DMS 273 treated with DMSO at 0.1 percent for 48 hours (cell line): Measurements from ENCODE around the gene AFAP1.

Experiments
- DNase-seq: peaks from one replicate; lab custom pipeline; 2025; lab: John Stamatoyannopoulos, UW

AFAP1 gene, protein sequence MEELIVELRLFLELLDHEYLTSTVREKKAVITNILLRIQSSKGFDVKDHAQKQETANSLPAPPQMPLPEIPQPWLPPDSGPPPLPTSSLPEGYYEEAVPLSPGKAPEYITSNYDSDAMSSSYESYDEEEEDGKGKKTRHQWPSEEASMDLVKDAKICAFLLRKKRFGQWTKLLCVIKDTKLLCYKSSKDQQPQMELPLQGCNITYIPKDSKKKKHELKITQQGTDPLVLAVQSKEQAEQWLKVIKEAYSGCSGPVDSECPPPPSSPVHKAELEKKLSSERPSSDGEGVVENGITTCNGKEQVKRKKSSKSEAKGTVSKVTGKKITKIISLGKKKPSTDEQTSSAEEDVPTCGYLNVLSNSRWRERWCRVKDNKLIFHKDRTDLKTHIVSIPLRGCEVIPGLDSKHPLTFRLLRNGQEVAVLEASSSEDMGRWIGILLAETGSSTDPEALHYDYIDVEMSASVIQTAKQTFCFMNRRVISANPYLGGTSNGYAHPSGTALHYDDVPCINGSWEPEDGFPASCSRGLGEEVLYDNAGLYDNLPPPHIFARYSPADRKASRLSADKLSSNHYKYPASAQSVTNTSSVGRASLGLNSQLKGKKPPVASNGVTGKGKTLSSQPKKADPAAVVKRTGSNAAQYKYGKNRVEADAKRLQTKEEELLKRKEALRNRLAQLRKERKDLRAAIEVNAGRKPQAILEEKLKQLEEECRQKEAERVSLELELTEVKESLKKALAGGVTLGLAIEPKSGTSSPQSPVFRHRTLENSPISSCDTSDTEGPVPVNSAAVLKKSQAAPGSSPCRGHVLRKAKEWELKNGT

DNA sequence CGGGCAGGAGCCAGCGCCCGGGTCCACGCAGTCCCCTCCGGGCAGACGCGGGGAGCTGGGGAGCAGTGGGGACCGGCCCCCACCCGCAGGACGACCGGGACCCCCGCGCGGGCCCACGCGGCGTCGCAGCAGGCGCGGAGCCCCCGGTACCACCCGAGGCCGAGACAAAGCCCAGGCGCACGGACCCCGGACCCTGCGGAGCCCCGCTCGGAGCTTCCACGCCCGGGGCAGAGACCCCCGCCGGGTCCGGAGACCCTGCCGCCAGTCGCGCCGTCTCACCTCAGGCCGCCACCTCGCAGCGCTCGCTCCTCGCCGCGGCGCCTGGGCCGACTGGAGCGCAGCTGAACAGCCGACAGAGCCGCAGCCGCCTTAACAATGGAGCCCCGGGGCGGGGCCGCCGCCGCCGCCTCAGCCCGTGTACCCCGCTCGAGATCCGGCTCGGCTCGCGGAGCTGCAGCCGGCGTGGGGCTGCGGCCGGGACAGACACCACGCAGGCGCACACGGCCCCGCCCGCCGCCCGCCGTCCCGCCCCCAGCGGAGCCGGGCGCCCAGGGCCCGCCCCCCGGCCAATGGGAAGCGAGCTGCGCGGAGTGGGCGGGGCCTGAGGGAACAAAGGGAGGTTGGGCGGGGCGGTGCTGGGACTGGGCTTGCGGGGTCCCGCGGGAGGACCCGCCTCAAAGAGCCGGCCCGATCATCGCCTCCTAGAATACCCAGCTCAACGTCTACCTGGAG, at the start of gene AFAP1:
Gene AFAP1 (minus strand): TSS at position 485 of the 732 bp plus-strand sequence. CDS start 67,783 bp downstream, outside the sequence.
- peak; percentile 43 for DNase-seq

DNA sequence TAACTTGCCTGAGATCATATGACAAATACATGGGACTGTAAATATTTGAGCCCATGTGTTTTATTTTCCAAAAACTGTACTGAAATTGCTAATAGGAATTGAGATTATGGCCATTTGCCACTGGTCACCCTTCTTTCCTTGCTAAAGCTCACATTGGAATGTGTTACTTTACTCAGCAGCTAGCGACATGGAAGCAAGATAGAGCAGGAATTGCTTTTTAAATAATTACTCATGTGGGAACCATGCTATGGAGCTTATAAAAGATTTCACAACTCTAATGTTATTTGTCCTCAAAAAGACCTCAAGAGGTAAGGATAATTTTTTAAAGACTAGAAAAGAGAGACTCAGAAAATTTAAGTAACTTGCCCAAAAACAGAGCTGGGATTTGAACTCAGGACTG, 48.8 kb upstream of the AFAP1 start:
- DNase-seq = no peak

DNA sequence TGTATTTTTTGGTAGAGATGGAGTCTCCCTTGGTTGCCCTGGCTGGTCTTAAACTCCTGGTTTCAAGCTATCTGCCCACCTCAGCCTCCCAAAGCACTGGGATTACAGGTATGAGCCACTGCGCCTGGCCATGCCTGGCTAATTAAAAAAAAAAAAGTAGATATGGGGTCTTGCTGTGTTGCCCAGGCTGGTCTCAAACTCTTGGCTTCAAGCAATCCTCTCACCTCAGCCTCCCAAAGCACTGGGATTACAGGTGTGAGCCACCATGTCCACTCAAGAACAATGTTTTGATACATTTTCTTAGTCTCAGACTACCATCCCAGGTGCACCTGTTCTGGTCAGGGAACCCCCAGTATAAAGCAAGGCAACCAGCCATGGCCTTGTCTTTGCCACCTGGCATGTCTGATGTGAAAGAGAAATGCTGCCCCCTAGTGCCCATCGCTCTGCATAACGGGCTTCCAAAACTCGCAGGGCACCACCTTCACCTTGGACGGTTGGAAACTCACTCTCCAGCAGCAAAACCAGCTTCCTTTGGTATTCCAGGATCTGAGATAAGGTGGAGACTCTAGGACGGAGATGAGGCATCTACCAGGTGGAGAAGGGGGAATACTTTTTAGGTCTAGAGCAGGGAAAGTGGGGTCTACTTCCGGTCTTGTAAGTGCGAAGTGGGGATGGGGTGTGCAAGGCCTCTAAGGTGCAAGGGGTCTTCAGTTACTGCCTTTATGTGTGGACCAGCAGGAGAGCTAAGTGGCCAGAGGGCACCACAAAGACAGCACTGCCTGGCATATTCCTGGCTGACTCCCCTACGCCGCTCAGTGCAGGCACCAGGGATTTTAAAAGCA, 47.7 kb upstream of the AFAP1 start:
- DNase-seq = no peak

DNA sequence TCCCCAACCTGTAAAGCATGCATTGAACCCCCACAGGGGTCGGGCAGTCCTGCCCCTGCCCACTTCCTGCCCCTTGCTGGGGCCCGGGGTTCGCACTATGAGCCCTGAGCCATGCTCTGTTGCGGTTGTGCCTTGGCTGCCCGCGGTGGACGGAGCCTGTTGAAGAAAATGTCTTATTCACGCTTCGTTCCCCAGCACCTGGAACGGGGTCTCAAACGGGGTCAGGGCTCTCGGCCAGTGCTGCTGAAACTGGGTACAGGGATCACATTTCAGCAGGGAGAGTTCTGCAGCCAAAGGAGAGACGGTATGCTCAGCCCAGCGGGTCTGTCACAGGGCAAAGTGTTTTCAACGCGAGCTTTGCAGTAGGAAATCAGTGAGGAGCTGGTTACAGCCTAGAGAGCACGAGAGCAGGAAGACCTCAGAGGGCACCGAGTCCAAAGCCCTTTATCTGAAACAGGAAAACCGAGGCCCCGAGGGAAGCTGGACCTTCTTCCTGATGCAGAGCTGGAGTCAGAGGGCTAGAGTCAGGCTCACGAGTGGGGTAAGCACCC, 46.3 kb upstream of the AFAP1 start:
- no peak for DNase-seq

DNA sequence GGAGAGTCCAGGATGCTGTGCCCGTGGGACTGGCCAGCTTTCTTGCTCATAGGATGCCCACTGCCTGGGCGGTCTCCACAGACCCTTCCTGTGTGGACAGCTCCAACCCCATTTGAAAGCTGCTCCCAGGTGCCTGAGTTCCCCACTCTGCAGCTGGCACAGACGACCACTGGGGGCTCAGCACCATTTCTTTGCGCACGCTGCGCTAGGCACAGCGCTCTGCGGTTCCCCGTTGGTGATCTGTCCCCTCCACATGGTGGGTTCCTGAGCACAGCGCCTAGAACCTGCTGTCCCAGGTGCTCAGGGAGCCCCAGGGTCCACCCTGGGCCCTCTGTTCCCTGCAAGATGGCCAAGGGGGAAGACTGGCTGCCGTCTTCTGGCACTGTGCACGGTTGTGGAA, 45.4 kb upstream of the AFAP1 start:
- no peak for DNase-seq

DNA sequence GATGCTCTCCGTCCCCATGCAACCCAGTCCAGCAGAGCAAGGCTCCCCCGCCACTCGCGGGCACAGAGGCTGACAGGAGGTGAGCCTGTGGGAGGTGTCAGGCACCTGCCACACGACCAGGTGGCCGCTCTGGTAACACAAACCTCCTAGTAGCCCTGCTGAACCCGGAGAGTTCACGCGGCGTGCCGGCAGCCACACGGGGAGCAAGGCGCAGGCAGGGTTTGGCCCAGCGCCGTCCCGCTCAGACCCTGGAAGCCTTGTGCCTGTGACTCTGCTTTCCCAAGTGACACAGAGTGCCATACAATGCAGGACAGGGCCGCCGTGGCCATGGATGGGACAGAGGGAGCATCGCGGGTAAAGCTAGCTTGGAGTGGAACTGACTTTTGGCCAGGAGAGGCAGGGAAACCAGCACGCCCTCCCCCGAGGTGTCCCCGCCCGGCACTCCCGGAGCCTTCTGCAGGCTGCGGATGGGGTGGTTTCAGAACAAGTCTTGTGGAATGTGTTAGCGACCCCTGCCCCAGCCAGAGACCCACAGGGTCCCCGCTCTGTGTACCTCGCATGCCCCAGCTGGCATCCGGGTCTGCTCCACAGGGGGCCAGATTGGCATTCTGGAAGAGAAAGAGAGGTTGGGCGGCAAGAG, 44.7 kb upstream of the AFAP1 start:
- no peak for DNase-seq

DNA sequence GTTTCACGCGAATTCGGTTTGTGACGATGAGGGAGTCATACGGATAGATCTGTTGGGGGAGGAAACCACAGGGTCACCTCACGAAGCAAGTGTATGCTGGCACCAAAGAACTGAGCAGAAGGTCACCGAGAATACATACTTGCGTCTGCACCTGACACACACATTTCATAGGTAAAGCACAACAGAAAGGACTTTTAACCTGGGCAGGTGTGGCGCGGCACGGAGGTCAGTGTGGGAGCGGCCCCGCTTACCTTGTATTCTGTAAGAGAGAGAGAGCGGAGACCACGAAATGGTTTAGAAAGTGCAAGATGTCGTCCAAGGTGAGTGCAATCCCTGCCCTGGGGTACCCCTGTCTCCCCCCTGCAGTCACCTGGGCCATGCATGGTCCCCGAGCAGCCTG, 43.6 kb upstream of the AFAP1 start:
- DNase-seq = no peak

DNA sequence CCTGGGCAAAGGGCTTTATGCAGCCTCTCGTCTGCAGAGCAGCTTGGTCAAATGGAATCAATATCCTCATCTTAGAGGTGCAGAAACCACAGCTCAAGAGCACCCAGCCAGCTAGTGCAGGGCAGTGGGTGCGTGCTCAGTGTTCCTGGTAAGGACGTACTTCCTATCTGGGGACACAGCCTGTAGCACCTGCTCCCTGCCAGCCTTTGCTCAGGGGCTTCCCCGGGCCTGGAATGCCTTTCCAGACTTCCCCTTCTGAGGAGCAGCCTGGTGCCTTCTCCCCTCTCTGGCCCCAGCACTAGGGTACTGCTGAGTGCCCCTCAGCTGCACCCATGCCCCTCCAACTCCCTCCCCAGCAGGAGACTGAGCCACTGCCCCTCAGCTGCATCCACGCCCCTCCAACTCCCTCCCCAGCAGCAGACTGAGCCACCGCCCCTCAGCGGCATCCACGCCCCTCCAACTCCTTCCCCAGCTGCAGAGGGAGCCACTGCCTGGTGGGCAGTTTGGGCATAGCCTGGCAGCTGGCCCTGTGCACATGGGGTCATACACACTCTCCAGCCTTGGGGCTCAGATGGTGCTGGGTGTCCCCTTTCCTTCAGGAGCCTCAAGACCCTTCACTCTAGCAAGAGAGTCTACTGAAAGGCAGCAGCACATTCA, 42.2 kb upstream of the AFAP1 start:
- no peak for DNase-seq

DNA sequence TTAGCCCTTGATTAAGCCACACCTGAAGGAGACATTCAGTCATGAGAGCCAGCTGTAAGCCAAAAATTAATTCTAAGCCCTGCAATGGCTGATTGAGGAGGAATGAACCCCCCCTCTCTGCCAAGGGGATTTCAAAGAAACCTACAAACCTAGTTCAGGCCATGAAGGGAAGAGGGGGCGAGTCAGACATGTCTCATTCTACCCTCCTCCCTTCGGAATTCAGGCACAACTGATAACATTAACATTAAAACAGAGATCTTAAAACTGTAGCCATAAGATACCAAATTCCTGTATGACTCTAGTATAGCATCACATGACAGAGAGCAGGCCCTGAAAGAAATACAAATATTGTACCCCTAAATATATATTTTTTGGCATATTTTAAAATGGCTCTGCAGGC, 40.4 kb upstream of the AFAP1 start:
- no peak for DNase-seq

DNA sequence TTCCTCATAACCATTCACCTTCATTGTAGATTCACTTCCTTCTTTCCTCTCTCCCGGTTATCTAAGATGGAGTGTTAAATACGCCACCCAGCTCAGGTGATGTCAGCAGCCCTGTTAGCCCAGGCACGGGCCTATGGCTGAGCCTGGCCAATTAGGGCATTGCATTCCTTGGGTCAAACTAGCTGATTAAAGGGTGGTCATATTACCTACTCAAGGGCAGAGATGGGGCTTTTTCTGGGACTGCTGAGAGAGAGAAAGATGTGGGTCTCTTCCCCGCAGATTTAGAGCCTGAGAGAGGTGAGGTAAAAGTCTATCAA, 39.9 kb upstream of the AFAP1 start:
- no peak for DNase-seq

DNA sequence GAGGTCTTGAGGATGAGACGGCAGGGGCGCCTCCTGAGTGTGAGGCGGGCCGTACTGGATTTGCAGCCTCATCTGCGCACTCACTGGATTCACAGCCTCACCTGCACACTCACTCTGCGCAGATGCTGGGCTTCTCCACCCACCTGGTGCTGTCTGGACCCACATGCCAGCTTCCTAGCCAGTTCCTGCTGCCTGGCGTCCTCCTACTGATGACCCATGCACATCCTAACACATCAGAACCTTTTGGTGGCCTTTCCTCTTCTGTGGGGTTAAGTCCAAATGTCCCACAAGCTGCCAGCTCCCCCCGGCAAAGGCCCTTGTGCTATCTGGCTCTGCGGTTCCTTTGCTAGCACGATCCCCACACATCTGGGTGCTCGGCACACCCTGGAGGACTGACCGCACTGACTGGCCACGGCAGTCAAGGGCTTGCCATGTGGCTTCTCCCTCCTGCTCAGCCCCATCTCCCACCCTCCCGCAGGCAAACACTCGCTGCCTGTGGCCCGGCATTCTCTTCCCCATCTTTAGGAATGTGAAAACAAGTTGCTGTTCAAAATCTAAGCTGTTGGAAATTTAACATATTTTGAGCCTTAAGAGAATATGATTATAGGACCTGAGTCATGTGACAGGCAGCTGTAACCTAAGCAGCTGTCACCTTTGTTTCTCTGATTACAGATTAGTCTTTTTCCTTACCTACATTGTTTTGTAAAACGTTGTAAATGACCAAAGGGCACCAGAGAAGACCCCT, 39.4 kb upstream of the AFAP1 start:
- no peak for DNase-seq

DNA sequence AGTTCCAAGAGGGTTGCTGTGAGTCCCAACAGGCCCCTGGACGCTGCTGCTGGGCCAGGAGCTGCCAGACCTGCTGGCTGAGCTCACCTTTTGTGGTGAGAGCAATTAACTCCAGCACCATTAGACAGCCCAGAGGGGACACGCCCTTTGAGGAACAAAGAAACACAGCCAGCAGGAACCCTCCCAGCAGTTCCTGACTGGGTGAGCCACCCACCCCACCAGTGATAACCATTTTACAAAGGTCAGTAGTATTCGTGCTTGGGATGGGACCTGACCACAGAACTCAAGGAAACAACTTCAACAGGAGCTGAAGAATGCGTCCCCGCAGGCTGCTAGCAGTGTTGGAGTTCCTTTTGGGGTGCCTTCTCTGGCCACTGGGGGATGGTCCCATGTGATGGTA, 38.8 kb upstream of the AFAP1 start:
- no peak for DNase-seq

DNA sequence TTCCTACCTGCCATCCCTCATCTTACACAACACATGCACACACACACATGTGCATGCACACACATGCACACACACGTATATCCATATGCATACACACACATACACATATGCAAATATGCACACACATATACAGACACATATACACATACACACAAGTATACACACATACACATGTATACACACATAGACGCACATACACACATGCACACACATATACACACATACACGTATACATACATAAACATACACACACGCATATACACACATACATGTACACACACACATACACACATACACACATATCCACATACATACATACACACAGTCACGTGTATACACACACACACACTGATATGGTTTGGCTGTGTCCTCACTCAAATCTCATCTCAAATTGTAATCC, 37.0 kb upstream of the AFAP1 start:
- DNase-seq = no peak

DNA sequence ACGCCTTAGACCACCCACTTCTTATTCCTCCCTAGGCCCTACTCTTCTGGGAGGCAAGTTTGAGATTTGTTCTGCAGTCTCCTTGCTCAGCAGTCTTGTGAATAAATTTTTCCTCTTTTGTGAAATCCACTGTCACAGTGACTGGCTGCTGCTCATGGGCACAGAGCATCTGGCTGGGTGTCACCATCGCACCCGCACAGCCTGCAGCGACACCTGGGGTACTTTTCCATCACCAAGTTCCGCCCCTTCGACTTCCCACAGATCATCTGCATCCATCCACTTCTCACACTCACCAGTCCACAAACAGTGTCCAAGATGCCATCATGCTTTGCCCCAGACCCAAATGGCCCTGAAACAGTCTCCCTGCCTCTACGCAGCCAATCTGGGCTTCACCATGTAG, 36.4 kb upstream of the AFAP1 start:
- DNase-seq = no peak

DNA sequence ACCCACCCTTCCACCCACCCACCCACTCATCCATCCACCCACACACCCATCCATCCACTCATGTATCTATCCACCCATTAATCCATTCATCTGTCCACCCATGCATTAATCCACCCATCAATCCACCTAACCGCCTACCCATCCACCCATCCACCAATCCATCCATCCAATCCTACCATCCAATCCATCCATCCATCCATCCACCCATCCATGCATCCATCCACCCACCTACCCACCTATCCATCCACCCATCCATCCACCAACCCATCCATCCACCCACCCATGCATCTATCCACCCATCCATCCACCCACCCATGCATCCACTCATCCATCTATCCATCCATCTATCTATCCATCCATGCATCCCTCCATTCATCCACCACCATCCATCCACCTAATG, 34.8 kb upstream of the AFAP1 start:
- DNase-seq = no peak

DNA sequence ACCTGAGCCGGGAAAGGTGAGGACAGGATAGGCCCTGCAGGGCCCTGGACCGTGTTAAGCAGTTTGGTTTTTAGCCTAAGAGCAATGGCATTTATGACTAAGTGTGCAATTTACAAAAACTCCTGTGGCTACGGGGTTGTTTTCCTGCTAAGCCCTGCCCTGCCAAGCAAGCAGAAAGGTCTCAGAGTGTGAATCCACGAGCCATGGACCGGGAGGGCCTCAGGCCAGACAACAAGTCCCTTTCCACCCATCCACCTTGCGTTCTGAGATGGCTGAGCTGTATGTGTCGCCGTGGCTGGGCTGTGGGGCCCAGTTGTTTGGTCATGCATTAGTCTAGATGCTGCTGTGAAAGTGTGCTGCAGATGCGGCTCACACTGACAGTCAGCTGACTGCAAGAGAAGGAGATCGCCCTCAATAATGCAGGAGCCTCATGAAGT, 33.9 kb upstream of the AFAP1 start:
- DNase-seq = no peak

DNA sequence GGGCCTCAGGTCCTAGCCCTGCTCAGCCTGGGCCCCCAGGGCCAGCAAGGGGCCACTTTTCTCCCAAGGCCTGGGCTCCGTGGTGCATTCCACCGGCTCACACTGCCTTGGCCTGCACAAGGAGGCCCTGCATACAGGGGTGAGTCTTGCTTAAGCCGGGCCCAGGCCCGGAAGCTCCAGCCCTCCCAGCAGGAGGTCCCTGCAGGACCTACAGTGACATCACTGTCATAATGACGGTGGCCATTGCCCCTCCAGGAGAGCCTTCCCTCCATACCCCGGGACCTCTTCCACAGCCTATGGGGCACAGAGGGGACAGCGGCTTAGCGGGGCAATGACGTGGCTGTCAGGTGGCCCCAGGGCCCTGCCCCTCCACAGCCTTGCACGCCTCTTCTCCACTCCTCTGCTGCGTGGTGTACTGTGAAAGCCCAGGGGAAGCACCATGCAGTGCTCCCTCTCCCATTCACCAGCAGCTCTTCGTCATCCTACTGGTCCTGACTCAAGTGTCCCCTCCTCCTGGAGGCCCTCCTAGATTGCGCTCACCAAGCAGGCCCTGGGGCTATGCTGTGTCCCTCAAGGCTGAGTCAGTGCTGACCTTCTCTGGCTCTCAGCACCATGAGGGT, 32.3 kb upstream of the AFAP1 start:
- no peak for DNase-seq

DNA sequence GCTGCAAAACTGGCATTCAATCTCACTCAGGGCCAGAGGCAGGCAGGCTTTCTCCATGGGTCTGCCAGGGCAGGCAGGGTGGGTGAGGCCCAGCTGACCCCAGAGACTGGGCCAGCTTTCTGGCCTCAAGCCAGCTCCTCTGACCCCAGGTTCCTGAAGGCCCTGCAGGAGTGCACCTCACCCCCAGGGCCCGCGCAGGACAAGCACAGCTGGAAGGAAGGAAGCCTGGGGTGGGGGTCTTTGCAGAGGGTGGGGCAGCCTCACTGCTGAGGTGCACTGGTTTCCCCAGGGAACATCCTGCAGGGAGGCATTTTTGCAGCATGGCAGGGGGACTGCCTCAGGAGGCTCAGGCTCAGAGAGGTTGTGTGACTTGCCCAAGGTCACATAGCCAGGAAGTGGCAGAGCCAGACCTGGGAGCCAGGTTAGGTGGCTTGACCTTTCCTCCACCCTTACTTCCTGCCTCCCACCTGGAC, 31.5 kb upstream of the AFAP1 start:
- DNase-seq = no peak

DNA sequence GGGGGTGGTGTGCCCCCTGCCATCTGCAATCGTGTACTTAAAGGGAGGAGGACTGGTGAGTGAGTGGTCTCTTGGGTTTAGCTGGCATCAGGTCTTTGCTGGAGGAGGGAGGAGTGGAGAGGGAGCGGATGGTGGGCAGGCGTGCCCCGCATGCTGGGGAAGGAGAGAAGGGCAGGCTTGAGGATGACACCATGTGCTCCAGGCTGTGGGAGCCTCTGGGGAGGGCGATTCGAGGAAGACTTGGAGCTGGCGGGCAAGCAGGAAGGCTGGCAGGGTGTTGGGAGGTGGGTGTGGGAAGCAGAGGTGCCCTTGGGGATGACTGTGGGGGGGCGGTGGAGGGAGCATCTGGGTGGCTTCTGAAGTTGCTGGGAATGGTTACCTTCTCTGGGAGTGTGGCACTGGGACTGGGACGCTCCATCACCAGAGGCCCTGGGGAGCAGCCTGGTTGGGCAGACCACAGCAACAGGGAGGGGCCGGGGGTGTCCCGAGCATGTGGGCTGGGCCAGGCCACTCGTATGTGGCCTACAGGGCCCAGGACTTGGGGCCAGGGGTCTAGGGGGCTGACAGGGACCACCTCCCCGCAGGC, 30.8 kb upstream of the AFAP1 start:
- DNase-seq = no peak
